ENCODE data around the gene TTC28.

DNA sequence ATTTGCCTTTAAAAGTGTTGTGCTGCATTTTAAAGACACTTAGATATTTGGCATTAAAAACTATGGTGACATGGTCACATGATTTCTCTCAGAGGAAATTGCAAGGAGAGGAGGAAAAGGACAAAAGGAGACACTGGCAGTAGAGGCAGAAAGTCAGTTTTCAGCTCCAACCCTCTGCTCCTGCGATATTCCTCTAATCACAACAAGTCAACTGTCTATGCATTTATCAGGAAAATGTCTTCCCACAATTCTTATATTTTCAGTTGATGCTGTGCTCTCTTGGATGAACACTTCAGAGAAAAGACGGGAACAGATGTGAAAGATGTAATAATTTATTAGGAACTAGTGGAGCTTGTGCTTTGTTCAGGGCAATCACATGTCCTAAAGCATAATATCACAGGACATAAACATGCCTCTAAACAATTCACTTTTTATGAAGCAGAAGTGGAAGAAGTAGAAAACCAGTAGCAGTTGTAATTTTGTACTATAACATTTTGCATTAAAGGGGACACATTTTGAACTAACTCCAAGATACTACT is 419.8 kb downstream of the TTC28 start:
- TF ChIP-seq, protein P1, sequence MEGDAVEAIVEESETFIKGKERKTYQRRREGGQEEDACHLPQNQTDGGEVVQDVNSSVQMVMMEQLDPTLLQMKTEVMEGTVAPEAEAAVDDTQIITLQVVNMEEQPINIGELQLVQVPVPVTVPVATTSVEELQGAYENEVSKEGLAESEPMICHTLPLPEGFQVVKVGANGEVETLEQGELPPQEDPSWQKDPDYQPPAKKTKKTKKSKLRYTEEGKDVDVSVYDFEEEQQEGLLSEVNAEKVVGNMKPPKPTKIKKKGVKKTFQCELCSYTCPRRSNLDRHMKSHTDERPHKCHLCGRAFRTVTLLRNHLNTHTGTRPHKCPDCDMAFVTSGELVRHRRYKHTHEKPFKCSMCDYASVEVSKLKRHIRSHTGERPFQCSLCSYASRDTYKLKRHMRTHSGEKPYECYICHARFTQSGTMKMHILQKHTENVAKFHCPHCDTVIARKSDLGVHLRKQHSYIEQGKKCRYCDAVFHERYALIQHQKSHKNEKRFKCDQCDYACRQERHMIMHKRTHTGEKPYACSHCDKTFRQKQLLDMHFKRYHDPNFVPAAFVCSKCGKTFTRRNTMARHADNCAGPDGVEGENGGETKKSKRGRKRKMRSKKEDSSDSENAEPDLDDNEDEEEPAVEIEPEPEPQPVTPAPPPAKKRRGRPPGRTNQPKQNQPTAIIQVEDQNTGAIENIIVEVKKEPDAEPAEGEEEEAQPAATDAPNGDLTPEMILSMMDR (IDR thresholded peaks at IDR 0.05): no peak
- TF ChIP-seq POLR2A (IDR thresholded peaks at IDR 0.05): no peak

Data from heart left ventricle (tissue), 13 donors.